Measurements from ENCODE around the gene MYO7A.

Gene MYO7A

GRCh38 chr11:77217156-77217555 is 89.1 kb downstream of the MYO7A start:
- no peaks in the 10 kb centered on the region for H3K9me2 ChIP-seq (ENCODE audit: low read depth, low read length)
- no peaks in the 10 kb centered on the region for H3K79me2 ChIP-seq (ENCODE audit: insufficient read depth, low read length)
- H3K4me1 ChIP-seq (ENCODE audit: insufficient read depth, low read length, severe bottlenecking) = no peaks in the 10 kb centered on the region
- no peak overlapping the region for H2AFZ ChIP-seq (ENCODE audit: low read length)
- no peaks in the 10 kb centered on the region for H3K9me3 ChIP-seq (ENCODE audit: low read length)
- no peak for TF ChIP-seq CTCF (IDR thresholded peaks at IDR 0.05; ENCODE audit: low read length)
- no peak for TF ChIP-seq EZH2 (IDR thresholded peaks at IDR 0.05; ENCODE audit: borderline replicate concordance, low read length)
- no peaks in the 10 kb centered on the region for H4K20me1 ChIP-seq (ENCODE audit: insufficient read depth, low read length)
- H3K9ac ChIP-seq (ENCODE audit: low read length) = no peak overlapping the region
- no peak overlapping the region for H3K4me3 ChIP-seq (ENCODE audit: low read depth, low read length, poor library complexity, severe bottlenecking)
- no peak overlapping the region for H3K4me2 ChIP-seq (ENCODE audit: low read length)
- no peaks in the 10 kb centered on the region for H3K36me3 ChIP-seq (ENCODE audit: insufficient read depth, low read length)
- no peaks in the 10 kb centered on the region for H3F3A ChIP-seq (ENCODE audit: insufficient read depth, low read length)
- no peaks in the 10 kb centered on the region for H3K27me3 ChIP-seq (ENCODE audit: insufficient read depth, low read length)
- H3K27ac ChIP-seq (ENCODE audit: low read depth, low read length, poor library complexity, severe bottlenecking) = no peak overlapping the region

- TF ChIP-seq CTCF (IDR thresholded peaks at IDR 0.05; ENCODE audit: low read length) (no peak), EZH2 (IDR thresholded peaks at IDR 0.05; ENCODE audit: borderline replicate concordance, low read length) (no peak)
- Histone ChIP-seq H3K4me3 (ENCODE audit: low read depth, low read length, poor library complexity, severe bottlenecking) (no peak overlapping the region), H2AFZ (ENCODE audit: low read length) (no peak overlapping the region), H3K4me2 (ENCODE audit: low read length) (no peak overlapping the region), H3K4me1 (ENCODE audit: insufficient read depth, low read length, severe bottlenecking) (no peaks in the 10 kb centered on the region), H4K20me1 (ENCODE audit: insufficient read depth, low read length) (no peaks in the 10 kb centered on the region), H3K79me2 (ENCODE audit: insufficient read depth, low read length) (no peaks in the 10 kb centered on the region), H3K27ac (ENCODE audit: low read depth, low read length, poor library complexity, severe bottlenecking) (no peak overlapping the region), H3K36me3 (ENCODE audit: insufficient read depth, low read length) (no peaks in the 10 kb centered on the region), H3K9ac (ENCODE audit: low read length) (no peak overlapping the region), H3K9me3 (ENCODE audit: low read length) (no peaks in the 10 kb centered on the region), H3K27me3 (ENCODE audit: insufficient read depth, low read length) (no peaks in the 10 kb centered on the region), H3F3A (ENCODE audit: insufficient read depth, low read length) (no peaks in the 10 kb centered on the region), H3K9me2 (ENCODE audit: low read depth, low read length) (no peaks in the 10 kb centered on the region)
Measured at GRCh38 chr11:77223797-77224196, 95.8 kb downstream of the MYO7A start.

GRCh38 chr11:77230878-77231605 is 103.0 kb downstream of the MYO7A start:
- H3K36me3 ChIP-seq (ENCODE audit: insufficient read depth, low read length) = no peaks in the 10 kb centered on the region
- no peaks in the 10 kb centered on the region for H4K20me1 ChIP-seq (ENCODE audit: insufficient read depth, low read length)
- no peaks in the 10 kb centered on the region for H3K27me3 ChIP-seq (ENCODE audit: insufficient read depth, low read length)
- H3K9ac ChIP-seq (ENCODE audit: low read length) = no peak overlapping the region
- no peaks in the 10 kb centered on the region for H3K9me3 ChIP-seq (ENCODE audit: low read length)
- H3K79me2 ChIP-seq (ENCODE audit: insufficient read depth, low read length) = no peaks in the 10 kb centered on the region
- H3K4me1 ChIP-seq (ENCODE audit: insufficient read depth, low read length, severe bottlenecking) = no peaks in the 10 kb centered on the region
- TF ChIP-seq CTCF (IDR thresholded peaks at IDR 0.05; ENCODE audit: low read length) = no peak
- TF ChIP-seq EZH2 (IDR thresholded peaks at IDR 0.05; ENCODE audit: borderline replicate concordance, low read length) = no peak
- H3K4me2 ChIP-seq (ENCODE audit: low read length) = no peak overlapping the region
- no peaks in the 10 kb centered on the region for H3F3A ChIP-seq (ENCODE audit: insufficient read depth, low read length)
- H2AFZ ChIP-seq (ENCODE audit: low read length) = no peak overlapping the region
- no peak overlapping the region for H3K4me3 ChIP-seq (ENCODE audit: low read depth, low read length, poor library complexity, severe bottlenecking)
- no peak overlapping the region for H3K27ac ChIP-seq (ENCODE audit: low read depth, low read length, poor library complexity, severe bottlenecking)
- no peaks in the 10 kb centered on the region for H3K9me2 ChIP-seq (ENCODE audit: low read depth, low read length)

Data from OCI-LY1 (cell line).